Muscle of arm (tissue), 14 donors: ENCODE results near the gene CDY1B. TPM values are rescaled to one million over a fixed set of nuclear protein-coding genes. Genes with fewer than 3 reads are reported as not detected.
"Not testable (repeated sequence)": the region's sequence is repeated elsewhere in the genome, so short reads cannot be mapped to it uniquely, and the experiment has no call there.

Source experiments
- DNase-seq: peaks from one replicate; pipeline ENCODE4 v3.0.0-alpha.2; 2013
- long read RNA-seq, 11 donors: transcript quantifications; one replicate each; lab custom pipeline, GENCODE V29; 2026
- polyA plus RNA-seq, 12 donors: library from polyadenylated mRNA; unstranded; fragments of 120-200 nt; gene quantifications; one replicate each; pipeline ENCODE4 v1.2.1, GENCODE V29; 2013; ENCODE audit not compliant: insufficient read length in 12 of 12

CDY1B gene
- polyA plus RNA-seq: not detected
- long read RNA-seq, donor 1: 0 reads
- long read RNA-seq, donor 2: 0 reads
- long read RNA-seq, donor 3: 0 reads
- long read RNA-seq, donor 4: 0 reads
- long read RNA-seq, donor 5: 0 reads
- long read RNA-seq, donor 6: 0 reads
- long read RNA-seq, donor 7: 0 reads
- long read RNA-seq, donor 8: 0 reads
- long read RNA-seq, donor 9: 0 reads
- long read RNA-seq, donor 10: 0 reads
- long read RNA-seq, donor 11: 0 reads

- not testable (repeated sequence) for DNase-seq
Observed at GRCh38 chrY:24047919-24048318, at the start of gene CDY1B. Gene CDY1B, minus strand, starts transcription at chrY:24048019. Its CDS starts 331 bp downstream, at chrY:24047688.

DNA sequence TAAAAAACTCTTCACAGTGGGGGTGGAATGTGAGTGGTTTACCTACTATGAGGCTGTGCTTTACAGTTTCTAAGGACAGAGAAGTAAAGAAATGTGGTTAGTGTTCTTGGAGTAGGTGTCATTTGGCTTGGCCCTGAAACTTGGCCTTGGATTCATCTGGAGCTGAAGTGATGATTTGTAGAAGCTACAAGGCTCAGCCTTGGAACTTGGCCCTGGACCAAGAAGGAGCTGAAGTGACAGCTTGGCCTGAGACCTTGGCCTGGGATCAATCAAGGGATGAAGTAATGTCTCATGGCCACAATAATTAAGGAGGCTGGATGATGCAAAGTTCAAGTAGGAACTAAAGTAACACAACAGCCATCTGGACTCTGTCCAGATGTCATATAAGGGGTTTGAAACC lies 1.7 kb upstream of the CDY1B start:
- DNase-seq: not testable (repeated sequence)

- DNase-seq: not testable (repeated sequence)
Observed at GRCh38 chrY:24043209-24043608, 4.6 kb downstream of the CDY1B start.

- DNase-seq: not testable (repeated sequence)
Observed at GRCh38 chrY:24039008-24039718, 8.7 kb downstream of the CDY1B start.

GRCh38 chrY:24026212-24027103 lies 21.4 kb downstream of the CDY1B start:
- DNase-seq: not testable (repeated sequence)
